GM19035 (cell line): Measurements from ENCODE around the gene BIRC2.
A peak's percentile ranks its signal among the peaks of the same experiment; 100 is the strongest.

Experiments
- ATAC-seq: cut with Tn5 transposase; IDR thresholded peaks from one replicate; pipeline ENCODE4 v1.9.1; 2021; ENCODE audit not compliant: unreplicated experiment

BIRC2 gene

GRCh38 chr11:102399189-102399588 is 52.2 kb downstream of the BIRC2 start:
- no peak for ATAC-seq

- no peak for ATAC-seq
These were observed 53.6 kb downstream of the BIRC2 start for GRCh38 chr11:102400603-102401002.

- ATAC-seq = no peak
These were observed 54.9 kb downstream of the BIRC2 start for GRCh38 chr11:102401905-102402304.

DNA sequence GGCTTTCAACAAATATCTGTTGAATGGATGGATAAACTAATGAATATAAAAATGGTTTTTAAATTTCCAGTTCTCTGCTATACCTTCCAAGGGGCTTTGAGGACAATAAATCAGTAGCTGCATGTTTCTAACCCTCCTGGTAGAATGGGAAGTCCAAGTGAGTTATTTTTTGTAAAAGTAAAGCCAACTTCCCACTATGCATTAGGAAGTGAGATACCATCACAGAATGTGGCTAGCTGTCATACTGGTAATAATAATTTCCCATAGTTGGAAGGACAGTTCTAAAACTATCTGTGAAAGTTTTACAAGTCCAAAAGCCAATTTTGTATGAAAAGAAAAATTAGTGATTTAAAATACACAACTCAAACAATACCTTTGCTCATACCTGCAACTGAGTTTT is 55.5 kb downstream of the BIRC2 start:
- ATAC-seq = no peak

DNA sequence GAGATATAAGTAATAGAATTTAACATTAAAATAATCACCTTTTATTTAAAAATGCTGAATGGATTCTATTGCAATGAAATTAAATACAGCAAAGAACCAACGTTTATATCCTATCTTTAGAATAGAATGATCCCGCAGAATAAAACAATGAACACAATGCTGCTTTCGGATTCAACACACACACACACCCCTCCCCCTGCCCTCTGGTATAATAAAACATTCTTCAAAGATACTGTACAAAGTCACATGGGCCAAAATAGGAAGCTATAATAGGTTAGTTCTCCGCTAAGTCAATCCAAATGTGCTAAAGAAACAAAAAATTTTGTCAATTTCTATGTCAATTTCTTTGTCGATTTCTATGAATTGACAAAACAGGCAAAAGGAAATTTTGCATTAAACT is 58.5 kb downstream of the BIRC2 start:
- ATAC-seq = no peak

GRCh38 chr11:102406099-102406498 is 59.1 kb downstream of the BIRC2 start:
- no peak for ATAC-seq

GRCh38 chr11:102407901-102408300 is 60.9 kb downstream of the BIRC2 start:
- ATAC-seq = no peak

DNA sequence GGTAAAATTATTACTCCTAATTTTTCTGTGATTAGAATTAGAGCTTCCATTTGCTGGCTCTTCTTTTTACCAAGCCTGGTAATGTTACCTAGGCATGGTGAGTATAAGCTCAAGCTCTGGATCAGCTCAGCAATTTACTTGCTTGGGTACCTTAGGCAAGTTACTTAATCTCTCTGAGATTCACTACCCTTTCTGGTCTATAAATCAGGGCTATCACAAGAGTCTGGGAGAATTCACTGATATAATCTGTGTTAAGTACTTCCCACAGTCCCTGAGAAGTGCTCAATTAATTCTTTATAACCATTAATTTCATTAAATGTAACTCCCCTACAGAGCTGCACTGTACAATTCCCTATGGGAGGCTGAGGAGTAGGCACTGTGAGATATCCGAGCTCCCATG is 61.3 kb downstream of the BIRC2 start:
- ATAC-seq = no peak

GRCh38 chr11:102410382-102410784 is 63.4 kb downstream of the BIRC2 start:
- no peak for ATAC-seq

- ATAC-seq = no peak
These were observed 64.1 kb downstream of the BIRC2 start for GRCh38 chr11:102411142-102411541.

- ATAC-seq = no peak
These were observed 66.5 kb downstream of the BIRC2 start for GRCh38 chr11:102413497-102413896.

- no peak for ATAC-seq
These were observed 67.5 kb downstream of the BIRC2 start for GRCh38 chr11:102414559-102414958.

DNA sequence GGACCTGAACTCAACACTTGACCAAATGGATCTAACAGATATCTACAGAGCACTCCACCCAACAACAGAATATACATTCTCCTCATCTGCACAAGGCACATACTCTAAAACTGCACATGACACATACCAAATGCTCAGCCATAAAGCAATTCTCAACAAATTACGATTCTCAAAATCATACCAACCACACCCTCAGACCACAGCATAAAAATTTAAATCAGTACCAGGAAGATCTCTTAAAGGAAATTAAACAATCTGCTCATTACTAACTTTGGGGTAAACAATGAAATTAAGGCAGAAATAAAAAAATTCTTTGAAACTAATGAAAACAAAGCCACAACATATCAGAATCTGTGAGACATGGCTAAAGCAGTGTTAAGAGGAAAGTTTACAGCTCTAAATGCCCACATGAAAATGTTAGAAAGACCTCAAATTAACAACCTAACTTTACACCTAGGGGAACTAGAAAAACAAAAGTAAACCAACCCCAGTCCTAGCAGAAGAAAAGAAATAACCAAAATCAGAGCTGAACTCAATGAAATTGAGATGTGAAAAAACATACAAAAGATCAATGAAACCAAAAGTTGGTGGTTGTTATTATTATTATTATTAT is 68.4 kb downstream of the BIRC2 start:
- no peak for ATAC-seq

DNA sequence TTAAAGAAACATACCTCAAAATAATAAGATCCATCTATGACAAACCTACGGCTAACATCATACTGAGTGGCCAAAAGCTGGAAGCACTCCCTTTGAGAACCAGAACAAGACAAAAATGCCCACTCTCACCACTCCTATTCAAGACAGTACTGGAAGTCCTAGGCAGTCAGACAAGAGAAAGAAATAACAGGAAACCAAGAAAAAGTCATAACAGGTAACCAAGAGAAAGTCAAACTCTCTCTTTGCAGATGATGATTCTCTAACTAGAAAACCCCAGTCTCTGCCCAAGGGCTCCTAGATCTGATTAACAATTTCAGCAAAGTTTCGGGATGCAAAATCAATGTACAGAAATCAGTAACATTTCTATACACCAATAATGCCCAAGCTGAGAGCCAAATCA is 70.0 kb downstream of the BIRC2 start:
- no peak for ATAC-seq

DNA sequence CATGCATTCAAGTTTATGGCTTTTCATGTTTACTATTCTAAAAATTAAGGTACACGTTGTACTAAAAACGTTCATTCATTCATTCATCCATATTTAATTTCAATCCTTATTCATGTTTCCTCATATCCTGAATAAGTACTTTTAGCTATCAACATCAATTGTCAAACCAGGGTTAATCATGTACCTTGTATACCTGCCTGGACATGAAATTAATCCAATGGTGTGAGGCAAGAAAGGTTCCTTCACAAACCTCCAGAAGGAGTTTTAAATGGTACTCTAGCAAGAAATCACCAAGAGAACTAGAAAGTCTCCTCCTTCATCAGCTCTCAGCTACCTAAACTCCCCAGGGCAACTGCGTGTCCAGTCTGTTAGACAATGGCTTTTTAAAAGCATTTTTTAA is 72.2 kb downstream of the BIRC2 start:
- no peak for ATAC-seq

DNA sequence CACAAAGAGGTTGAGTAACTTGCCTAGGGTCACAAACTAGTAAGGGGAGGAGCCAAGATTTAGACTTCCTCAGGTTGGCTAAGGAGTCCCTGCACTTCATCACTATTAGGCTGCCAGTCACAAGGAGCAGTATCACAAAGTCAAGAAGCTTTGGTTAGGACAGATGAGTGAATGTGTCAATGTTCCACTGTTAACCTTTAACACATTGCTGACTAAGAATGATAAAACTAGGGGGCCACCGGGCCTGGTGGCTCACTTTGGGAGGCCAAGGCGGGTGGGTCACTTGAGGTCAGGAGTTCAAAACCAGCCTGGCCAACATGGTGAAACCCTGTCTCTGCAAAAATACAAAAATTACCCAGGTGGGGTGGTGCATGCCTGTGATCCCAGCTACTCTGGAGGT is 73.5 kb downstream of the BIRC2 start:
- ATAC-seq = peak; percentile 58

- ATAC-seq = no peak
These were observed 74.2 kb downstream of the BIRC2 start for GRCh38 chr11:102421261-102421660.

GRCh38 chr11:102422817-102423712 is 76.1 kb downstream of the BIRC2 start:
- no peak for ATAC-seq

DNA sequence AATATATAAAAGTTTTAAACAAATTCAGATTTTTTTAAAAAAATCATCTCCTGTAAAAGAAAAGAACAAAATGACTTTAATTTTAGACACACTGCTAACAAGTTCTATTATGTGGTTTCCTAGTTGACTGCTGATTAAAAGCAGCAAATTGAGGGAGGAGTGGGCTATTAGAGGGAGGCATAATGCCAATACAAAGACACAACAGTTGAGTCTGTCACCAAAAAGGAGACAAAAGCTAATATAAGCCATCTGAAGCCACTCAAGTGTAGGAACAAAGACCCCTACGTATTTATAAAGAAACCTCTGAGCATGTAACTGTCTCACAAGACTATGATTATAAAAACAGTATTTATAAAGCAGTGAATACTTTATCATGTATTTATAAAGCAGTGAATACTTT is 76.9 kb downstream of the BIRC2 start:
- no peak for ATAC-seq

DNA sequence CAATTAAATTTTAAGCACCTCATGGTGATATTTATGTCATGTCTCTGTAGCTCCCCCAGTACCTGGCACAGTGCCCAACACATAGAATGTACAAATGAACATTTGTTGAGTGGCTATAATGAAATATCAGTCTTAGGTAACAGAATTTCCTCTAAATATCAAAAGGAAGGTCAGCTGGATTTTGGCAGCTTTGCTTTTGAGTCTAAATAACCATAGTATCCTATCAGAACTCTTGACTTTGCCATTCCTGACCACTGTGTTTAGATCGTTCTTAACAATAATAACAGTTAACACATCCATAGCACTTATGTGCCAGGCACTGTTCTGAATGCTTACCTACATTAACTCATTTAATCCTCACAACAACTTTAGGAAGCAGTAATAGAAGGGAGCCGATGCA is 79.0 kb downstream of the BIRC2 start:
- no peak for ATAC-seq

DNA sequence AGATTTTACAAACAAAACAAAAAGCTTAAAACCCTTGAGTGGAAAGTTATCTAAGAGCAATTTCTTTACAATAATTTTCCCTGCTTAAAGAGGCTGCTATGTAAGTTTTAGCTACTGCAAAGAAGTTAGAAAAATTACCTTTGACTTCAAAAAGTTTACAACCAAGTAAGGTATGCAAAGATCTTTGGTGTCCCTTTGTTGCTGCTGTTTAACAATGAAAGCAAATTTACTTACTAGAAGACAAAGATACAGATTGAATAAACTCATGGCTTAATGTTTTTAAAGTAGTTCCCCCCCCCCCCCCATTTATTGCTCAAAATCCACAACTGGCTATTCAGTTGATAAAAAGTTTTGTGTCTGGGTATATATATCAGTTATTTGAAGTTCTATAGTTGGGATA is 79.6 kb downstream of the BIRC2 start:
- ATAC-seq = no peak

- no peak for ATAC-seq
These were observed 80.1 kb downstream of the BIRC2 start for GRCh38 chr11:102427068-102427467.
